GM10847 (cell line): ENCODE results near the gene PTGR1.

Experiments
- POLR2A ChIP-seq: IDR thresholded peaks from 2 replicates; pipeline ENCODE4 v1.6.1; 2011; ENCODE audit not compliant: insufficient read length; ENCODE audit errors: extremely low read depth

The PTGR1 gene

GRCh38 chr9:111599092-111599954 lies at the start of gene PTGR1:
Gene PTGR1, minus strand, starts transcription at chr9:111599647. Its CDS starts 2,225 bp downstream, at chr9:111597422.
- TF ChIP-seq POLR2A, result no peak

GRCh38 chr9:111649016-111649415 lies 49.6 kb upstream of the PTGR1 start:
- TF ChIP-seq POLR2A, result no peak

- no peak for TF ChIP-seq POLR2A
These were observed 48.6 kb upstream of the PTGR1 start for GRCh38 chr9:111648066-111648465.

- no peak for TF ChIP-seq POLR2A
These were observed 47.0 kb upstream of the PTGR1 start for GRCh38 chr9:111646417-111646816.

GRCh38 chr9:111645806-111646205 lies 46.4 kb upstream of the PTGR1 start:
- no peak for TF ChIP-seq POLR2A

GRCh38 chr9:111644195-111644772 lies 44.8 kb upstream of the PTGR1 start:
- no peak for TF ChIP-seq POLR2A

GRCh38 chr9:111637421-111637950 lies 38.0 kb upstream of the PTGR1 start:
- no peak for TF ChIP-seq POLR2A

GRCh38 chr9:111634860-111635259 lies 35.4 kb upstream of the PTGR1 start:
- TF ChIP-seq POLR2A, result no peak

- no peak for TF ChIP-seq POLR2A
These were observed 33.9 kb upstream of the PTGR1 start for GRCh38 chr9:111633389-111633736.

GRCh38 chr9:111632695-111633388 lies 33.4 kb upstream of the PTGR1 start:
- TF ChIP-seq POLR2A, result no peak

GRCh38 chr9:111632060-111632459 lies 32.6 kb upstream of the PTGR1 start:
- TF ChIP-seq POLR2A, result no peak

GRCh38 chr9:111631214-111631971 lies 31.9 kb upstream of the PTGR1 start, which contains the start of gene DNAJC25:
Gene DNAJC25, plus strand, starts transcription at chr9:111631334. Its CDS starts 74 bp downstream, at chr9:111631408.
- TF ChIP-seq POLR2A, result peak; percentile 99

GRCh38 chr9:111630964-111631213 lies 31.4 kb upstream of the PTGR1 start:
- no peak for TF ChIP-seq POLR2A

- no peak for TF ChIP-seq POLR2A
These were observed 30.9 kb upstream of the PTGR1 start for GRCh38 chr9:111630182-111630963.
